ENCODE data around the gene BMP6. TPM values are rescaled to one million over a fixed set of nuclear protein-coding genes. Genes with fewer than 3 reads are reported as not detected.

BMP6 gene
- total RNA-seq, 2 donors from 2014 or later = 10.4 to 19.1 TPM

- H3K4me1 ChIP-seq = no peaks in the 10 kb centered on the region
- H3K9me3 ChIP-seq = peaks cover 0 to 7% of the 10 kb centered on the region in 2 donors
- no peaks in the 10 kb centered on the region for H3K27me3 ChIP-seq
- DNase-seq (ENCODE audit: low spot score) = no peak
- H3K36me3 ChIP-seq = no peaks in the 10 kb centered on the region
- TF ChIP-seq, protein P1, sequence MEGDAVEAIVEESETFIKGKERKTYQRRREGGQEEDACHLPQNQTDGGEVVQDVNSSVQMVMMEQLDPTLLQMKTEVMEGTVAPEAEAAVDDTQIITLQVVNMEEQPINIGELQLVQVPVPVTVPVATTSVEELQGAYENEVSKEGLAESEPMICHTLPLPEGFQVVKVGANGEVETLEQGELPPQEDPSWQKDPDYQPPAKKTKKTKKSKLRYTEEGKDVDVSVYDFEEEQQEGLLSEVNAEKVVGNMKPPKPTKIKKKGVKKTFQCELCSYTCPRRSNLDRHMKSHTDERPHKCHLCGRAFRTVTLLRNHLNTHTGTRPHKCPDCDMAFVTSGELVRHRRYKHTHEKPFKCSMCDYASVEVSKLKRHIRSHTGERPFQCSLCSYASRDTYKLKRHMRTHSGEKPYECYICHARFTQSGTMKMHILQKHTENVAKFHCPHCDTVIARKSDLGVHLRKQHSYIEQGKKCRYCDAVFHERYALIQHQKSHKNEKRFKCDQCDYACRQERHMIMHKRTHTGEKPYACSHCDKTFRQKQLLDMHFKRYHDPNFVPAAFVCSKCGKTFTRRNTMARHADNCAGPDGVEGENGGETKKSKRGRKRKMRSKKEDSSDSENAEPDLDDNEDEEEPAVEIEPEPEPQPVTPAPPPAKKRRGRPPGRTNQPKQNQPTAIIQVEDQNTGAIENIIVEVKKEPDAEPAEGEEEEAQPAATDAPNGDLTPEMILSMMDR (IDR thresholded peaks at IDR 0.05) = no peak
- no peak overlapping the region for H3K27ac ChIP-seq
- H3K4me3 ChIP-seq = no peak overlapping the region
Measured at GRCh38 chr6:7921046-7921445, 195.1 kb downstream of the BMP6 start.

GRCh38 chr6:7921632-7922092, 195.8 kb downstream of the BMP6 start:
- H3K4me3 ChIP-seq = no peak overlapping the region
- DNase-seq (ENCODE audit: low spot score) = no peak
- no peak overlapping the region for H3K27ac ChIP-seq
- H3K9me3 ChIP-seq = peaks cover 0 to 8% of the 10 kb centered on the region in 2 donors
- H3K27me3 ChIP-seq = no peaks in the 10 kb centered on the region
- TF ChIP-seq, protein P1 (IDR thresholded peaks at IDR 0.05) = no peak
- H3K4me1 ChIP-seq = no peaks in the 10 kb centered on the region
- H3K36me3 ChIP-seq = no peaks in the 10 kb centered on the region

GRCh38 chr6:7922596-7922995, 196.7 kb downstream of the BMP6 start:
- Histone ChIP-seq H3K27me3 (no peaks in the 10 kb centered on the region), H3K9me3 (peaks cover 0 to 8% of the 10 kb centered on the region in 2 donors), H3K36me3 (no peaks in the 10 kb centered on the region), H3K4me3 (no peak overlapping the region), H3K4me1 (no peaks in the 10 kb centered on the region), H3K27ac (no peak overlapping the region)
- no peak for DNase-seq (ENCODE audit: low spot score)
- TF ChIP-seq, protein P1 (IDR thresholded peaks at IDR 0.05) = no peak

DNA sequence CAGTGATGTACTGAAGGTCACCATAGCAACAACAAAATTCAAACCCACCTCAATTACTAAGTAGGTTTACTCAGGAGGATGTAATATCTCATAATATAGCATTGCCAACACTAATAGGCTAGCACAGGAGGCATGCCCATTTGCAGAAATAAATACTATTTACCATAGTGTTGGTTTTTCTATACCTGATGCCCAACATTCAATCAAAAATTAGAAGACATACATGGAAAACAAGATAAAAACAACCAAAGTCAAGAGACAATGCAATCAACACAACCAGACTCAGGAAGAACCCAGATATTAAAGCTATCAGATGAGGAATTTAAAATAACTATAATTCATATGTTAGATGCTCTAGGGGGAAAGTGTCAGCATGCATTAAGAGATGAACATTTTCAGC, 199.0 kb downstream of the BMP6 start:
- no peaks in the 10 kb centered on the region for H3K4me1 ChIP-seq
- H3K4me3 ChIP-seq = no peak overlapping the region
- H3K36me3 ChIP-seq = no peaks in the 10 kb centered on the region
- H3K27me3 ChIP-seq = no peaks in the 10 kb centered on the region
- TF ChIP-seq, protein P1 (IDR thresholded peaks at IDR 0.05) = no peak
- peaks cover 0 to 8% of the 10 kb centered on the region in 2 donors for H3K9me3 ChIP-seq
- H3K27ac ChIP-seq = no peak overlapping the region
- DNase-seq (ENCODE audit: low spot score) = no peak

Other genes with a start within 250 kb of the BMP6 start
- gene DSP, start 184.4 kb upstream of the BMP6 start, total RNA-seq = 100 to 1,000 TPM; 121 to 229 TPM
- gene SNRNP48, start 135.9 kb upstream of the BMP6 start, total RNA-seq = 1 to 10 TPM; 9.3 to 9.6 TPM
- 10 to 100 TPM; 71.3 to 82.0 TPM for gene TXNDC5, start 184.7 kb downstream of the BMP6 start, total RNA-seq